HepG2 (cell line): ENCODE measurements around the gene MPV17L2. TPM values are rescaled to one million over a fixed set of nuclear protein-coding genes. Genes with fewer than 3 reads are reported as not detected.

Experiments used
- ATAD3A ChIP-seq: sonication (generic); formaldehyde crosslinking; IDR thresholded peaks from 2 replicates; pipeline ENCODE4 v1.4.0; 2020; ENCODE audit warnings: missing genetic modification reagents
- CCAR2 ChIP-seq: fragments of 200-400 bp; formaldehyde crosslinking; optimal IDR thresholded peaks from 2 replicates; pipeline ENCODE3; 2018; ENCODE audit warnings: low read depth, mild to moderate bottlenecking, low read length, moderate library complexity
- CSRNP1 ChIP-seq: sonication (generic); formaldehyde crosslinking; IDR thresholded peaks from 2 replicates; pipeline ENCODE4 v1.8.1; 2023; ENCODE audit warnings: mild to moderate bottlenecking, missing genetic modification reagents
- EEA1 ChIP-seq: sonication (generic); formaldehyde crosslinking; IDR thresholded peaks from 2 replicates; pipeline ENCODE4 v1.5.1; 2020; ENCODE audit warnings: mild to moderate bottlenecking, missing genetic modification reagents, borderline replicate concordance
- FLYWCH1 ChIP-seq: sonication (generic); formaldehyde crosslinking; IDR thresholded peaks from 2 replicates; pipeline ENCODE4 v1.8.1; 2023; ENCODE audit warnings: mild to moderate bottlenecking, missing genetic modification reagents
- FOXP1 ChIP-seq, 2 experiments: fragments of 450-650 bp in 1 of 2; IDR thresholded peaks; 2 replicates each; pipeline ENCODE4 v1.6.1; 2017 to 2018; ENCODE audit warnings: antibody characterized with exemption in 1 of 2
- HNF1B ChIP-seq: sonication (generic); formaldehyde crosslinking; IDR thresholded peaks from 2 replicates; pipeline ENCODE4 v1.5.1; 2020; ENCODE audit warnings: mild to moderate bottlenecking, moderate library complexity, missing genetic modification reagents
- HOXA9 ChIP-seq: sonication (generic); formaldehyde crosslinking; IDR thresholded peaks from 2 replicates; pipeline ENCODE4 v1.8.1; 2022; ENCODE audit warnings: missing genetic modification reagents, mild to moderate bottlenecking, moderate library complexity, borderline replicate concordance
- JUND ChIP-seq: sonication (generic); formaldehyde crosslinking; IDR thresholded peaks from 2 replicates; pipeline ENCODE4 v1.8.0; 2022; ENCODE audit warnings: mild to moderate bottlenecking, missing genetic modification reagents
- MBD4 ChIP-seq: IDR thresholded peaks from 2 replicates; pipeline ENCODE4 v1.6.1; 2012; ENCODE audit warnings: low read length, inconsistent platforms, borderline replicate concordance
- MLLT10 ChIP-seq: sonication (generic); formaldehyde crosslinking; IDR thresholded peaks from 2 replicates; pipeline ENCODE4 v1.4.0; 2020; ENCODE audit warnings: missing genetic modification reagents
- MTF2 ChIP-seq: sonication (generic); formaldehyde crosslinking; IDR thresholded peaks from 2 replicates; pipeline ENCODE4 v1.5.0; 2020; ENCODE audit warnings: missing genetic modification reagents, borderline replicate concordance
- NFYC ChIP-seq: IDR thresholded peaks from 2 replicates; pipeline ENCODE4 v1.6.1; 2016; ENCODE audit warnings: missing genetic modification reagents, missing compliant biosample characterization
- NR2C2 ChIP-seq: sonication (generic); formaldehyde crosslinking; IDR thresholded peaks from 2 replicates; pipeline ENCODE4 v1.4.0; 2020; ENCODE audit warnings: missing genetic modification reagents, mild to moderate bottlenecking, moderate library complexity, borderline replicate concordance
- PITX1 ChIP-seq: sonication (generic); formaldehyde crosslinking; IDR thresholded peaks from 2 replicates; pipeline ENCODE4 v1.5.1; 2020; ENCODE audit warnings: mild to moderate bottlenecking, missing genetic modification reagents
- SP4 ChIP-seq: sonication (generic); formaldehyde crosslinking; IDR thresholded peaks from 2 replicates; pipeline ENCODE4 v1.8.1; 2023; ENCODE audit warnings: mild to moderate bottlenecking, missing genetic modification reagents
- U2AF2 ChIP-seq: fragments of 200-400 bp; formaldehyde crosslinking; IDR thresholded peaks from 2 replicates; pipeline ENCODE4 v1.6.1; 2017; ENCODE audit warnings: low read depth, mild to moderate bottlenecking, low read length
- ZFP36L1 ChIP-seq: sonication (generic); formaldehyde crosslinking; IDR thresholded peaks from 2 replicates; pipeline ENCODE4 v1.8.0; 2022; ENCODE audit warnings: mild to moderate bottlenecking, missing genetic modification reagents, moderate library complexity
- ZKSCAN8 ChIP-seq: IDR thresholded peaks from 2 replicates; pipeline ENCODE4 v1.6.1; 2016; ENCODE audit warnings: borderline replicate concordance, missing genetic modification reagents, missing compliant biosample characterization
- ZNF12 ChIP-seq: sonication (generic); formaldehyde crosslinking; IDR thresholded peaks from 2 replicates; pipeline ENCODE4 v1.5.0; 2020; ENCODE audit warnings: missing genetic modification reagents
- ZNF432 ChIP-seq: sonication (generic); formaldehyde crosslinking; IDR thresholded peaks from 2 replicates; pipeline ENCODE4 v1.5.0; 2020; ENCODE audit warnings: missing genetic modification reagents, mild to moderate bottlenecking, borderline replicate concordance
- ZNF614 ChIP-seq: IDR thresholded peaks from 2 replicates; pipeline ENCODE4 v1.6.1; 2018; ENCODE audit warnings: missing biosample characterization, missing genetic modification reagents, inconsistent platforms, borderline replicate concordance
- ZNF674 ChIP-seq: sonication (generic); formaldehyde crosslinking; IDR thresholded peaks from 2 replicates; pipeline ENCODE4 v1.5.0; 2020; ENCODE audit warnings: low read depth, mild to moderate bottlenecking, missing genetic modification reagents
- ZNF841 ChIP-seq: sonication (generic); formaldehyde crosslinking; IDR thresholded peaks from 2 replicates; pipeline ENCODE4 v1.8.1; 2023; ENCODE audit warnings: missing genetic modification reagents, borderline replicate concordance
- polyA plus RNA-seq, 8 experiments: library from polyadenylated mRNA; depleted of rRNA in 3 of 8; stranded (reverse) in 7 of 8; unstranded in 1 of 8; fragments of >200 nt; fragmentation: Illumina TruSeq in 4 of 8; extraction: Trizol in 4 of 8; gene quantifications; 2 replicates each; pipeline versions ENCODE4 v1.2.1 to v1.2.3, GENCODE V29; 2011 to 2016; ENCODE audit warnings: low read depth in 4 of 8, missing spikeins in 1 of 8, mixed read lengths in 1 of 8; ENCODE audit not compliant: insufficient read depth in 1 of 8
- total RNA-seq, 5 experiments: library from RNA; depleted of rRNA; stranded (reverse); fragments of >200 nt; fragmentation: Illumina TruSeq; extraction: Trizol; gene quantifications; 2 replicates each; pipeline ENCODE4 v1.2.3, GENCODE V29; 2016; ENCODE audit warnings: low read depth in 1 of 5
- TF ChIP-seq, protein P1 (sequence below): sonication (generic); formaldehyde crosslinking; IDR thresholded peaks from 2 replicates; pipeline ENCODE4 v1.8.0; 2022; ENCODE audit warnings: mild to moderate bottlenecking, missing genetic modification reagents, moderate library complexity
- TF ChIP-seq, protein P2 (sequence below): sonication (generic); formaldehyde crosslinking; IDR thresholded peaks from 2 replicates; pipeline ENCODE4 v1.5.0; 2020; ENCODE audit warnings: missing genetic modification reagents, mild to moderate bottlenecking, borderline replicate concordance

The MPV17L2 gene
- total and polyA plus RNA-seq, 2 of the 13 experiments (the other 11 are each of a cell fraction or from before 2014, with no cell fraction given): 13.6 to 16.7 TPM

DNA sequence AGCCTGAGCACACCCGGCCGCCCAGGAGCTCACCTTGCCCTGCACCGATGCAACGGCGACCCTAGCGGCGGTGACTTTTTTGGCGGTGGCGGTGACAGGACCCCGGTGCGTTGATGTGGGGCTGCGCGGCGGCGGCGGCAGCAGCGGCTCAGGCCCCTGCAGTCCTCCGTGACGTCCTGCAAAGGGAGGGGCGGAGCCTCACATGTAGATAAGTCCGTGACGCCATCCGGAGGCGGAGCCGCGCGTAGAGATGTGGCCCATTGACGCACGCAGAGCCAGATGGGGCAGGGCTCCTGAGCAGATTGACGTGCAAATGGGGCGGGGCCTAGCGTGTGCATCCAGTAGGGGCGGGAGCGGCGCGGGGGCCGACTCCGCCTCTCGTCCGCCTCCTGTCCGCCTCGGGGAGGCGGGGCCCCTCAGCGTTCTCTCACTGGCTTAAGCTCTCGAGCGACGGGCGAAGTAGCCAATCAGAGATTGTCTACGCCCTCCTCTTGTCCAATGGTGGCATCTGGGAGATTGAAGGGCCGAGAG lies 10.9 kb downstream of the MPV17L2 start, which contains the start of gene RAB3A (continued):
- TF ChIP-seq MTF2 (no peak), U2AF2 (no peak), ZNF674 (CRISPR knock-in tag) (no peak), ZKSCAN8 (CRISPR knock-in tag) (no peak), ZNF432 (CRISPR knock-in tag) (no peak), FOXP1 (IDR thresholded peaks at IDR 0.05) (no peak), FOXP1 (CRISPR knock-in tag; IDR thresholded peaks at IDR 0.05) (no peak), SP4 (CRISPR knock-in tag) (peak; percentile 100), NFYC (CRISPR knock-in tag) (peak; percentile 100), ATAD3A (CRISPR knock-in tag) (no peak), MBD4 (no peak), NR2C2 (no peak), FLYWCH1 (no peak), ZNF841 (no peak), ZFP36L1 (CRISPR knock-in tag) (no peak), CCAR2 (no peak), EEA1 (CRISPR knock-in tag) (no peak), HNF1B (CRISPR knock-in tag) (peak; percentile 38), ZNF12 (CRISPR knock-in tag) (no peak), MLLT10 (CRISPR knock-in tag) (no peak), PITX1 (CRISPR knock-in tag) (no peak), CSRNP1 (peak; percentile 73; the same call in 1 of the 2 replicates), ZNF614 (peak; percentile 19; the same call in 1 of the 2 replicates), JUND (CRISPR knock-in tag) (no peak), HOXA9 (CRISPR knock-in tag) (no peak)
- TF ChIP-seq, protein P1, sequence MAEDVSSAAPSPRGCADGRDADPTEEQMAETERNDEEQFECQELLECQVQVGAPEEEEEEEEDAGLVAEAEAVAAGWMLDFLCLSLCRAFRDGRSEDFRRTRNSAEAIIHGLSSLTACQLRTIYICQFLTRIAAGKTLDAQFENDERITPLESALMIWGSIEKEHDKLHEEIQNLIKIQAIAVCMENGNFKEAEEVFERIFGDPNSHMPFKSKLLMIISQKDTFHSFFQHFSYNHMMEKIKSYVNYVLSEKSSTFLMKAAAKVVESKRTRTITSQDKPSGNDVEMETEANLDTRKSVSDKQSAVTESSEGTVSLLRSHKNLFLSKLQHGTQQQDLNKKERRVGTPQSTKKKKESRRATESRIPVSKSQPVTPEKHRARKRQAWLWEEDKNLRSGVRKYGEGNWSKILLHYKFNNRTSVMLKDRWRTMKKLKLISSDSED (CRISPR knock-in tag): no peak
- TF ChIP-seq, protein P2, sequence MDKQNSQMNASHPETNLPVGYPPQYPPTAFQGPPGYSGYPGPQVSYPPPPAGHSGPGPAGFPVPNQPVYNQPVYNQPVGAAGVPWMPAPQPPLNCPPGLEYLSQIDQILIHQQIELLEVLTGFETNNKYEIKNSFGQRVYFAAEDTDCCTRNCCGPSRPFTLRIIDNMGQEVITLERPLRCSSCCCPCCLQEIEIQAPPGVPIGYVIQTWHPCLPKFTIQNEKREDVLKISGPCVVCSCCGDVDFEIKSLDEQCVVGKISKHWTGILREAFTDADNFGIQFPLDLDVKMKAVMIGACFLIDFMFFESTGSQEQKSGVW: no peak
